Mucosa of descending colon (tissue), 3 donors: ENCODE measurements around the gene HRH2. TPM values are rescaled to one million over a fixed set of nuclear protein-coding genes. Genes with fewer than 3 reads are reported as not detected.

Experiments
- ATAC-seq: fragments of 200-7000 bp; cut with Tn5 transposase; one replicate; pipeline ENCODE4 v1.9.1; 2020; ENCODE audit warnings: mild to moderate bottlenecking, moderate library complexity
- DNase-seq, 3 donors: peaks; one replicate each; pipeline ENCODE4 v3.0.0-alpha.2; 2020
- H3K36me3 ChIP-seq: fragments of 200-600 bp; one replicate; pipeline ENCODE4 v1.8.0; 2021; ENCODE audit warnings: low read depth, mild to moderate bottlenecking
- H3K4me1 ChIP-seq: fragments of 200-600 bp; one replicate; pipeline ENCODE4 v1.8.0; 2021; ENCODE audit warnings: low read depth, mild to moderate bottlenecking
- H3K4me3 ChIP-seq: fragments of 200-600 bp; one replicate; pipeline ENCODE4 v1.8.0; 2021; ENCODE audit warnings: mild to moderate bottlenecking
- H3K9me3 ChIP-seq: fragments of 200-600 bp; one replicate; pipeline ENCODE4 v1.8.0; 2021; ENCODE audit warnings: mild to moderate bottlenecking
- intact Hi-C, 2 donors: fragments of 100-400 bp; cut with DNase I in 1 of 2; cut with micrococcal nuclease in 1 of 2; formaldehyde crosslinking; loops; one replicate each; pipeline versions ENCODE4 v1.11.0 to v1.11.1; 2022; cut with DNase I, micrococcal nuclease
- total RNA-seq, 3 donors: library from RNA; stranded (reverse); fragmentation: NEBNext Ultra II Directional in 2 of 3; extraction: Animal tissue kit (Norgen Biotek cat#: 25700) in 2 of 3; gene quantifications; one replicate each; pipeline versions ENCODE4 v1.2.1 to v1.2.4, GENCODE V29; 2021 to 2023
- TF ChIP-seq, protein P1 (sequence below): fragments of 200-600 bp; IDR thresholded peaks from one replicate; pipeline ENCODE4 v1.8.0; 2022; ENCODE audit warnings: antibody characterized with exemption, mild to moderate bottlenecking
- donor health status: DM: no; HTN: no; CAD: no; lungs with moderate emphysema.
- donor health status: DM: no; HTN: no; CAD: no.
- donor health status: DM: no; HTN: yes; CAD: no.

The HRH2 gene
- total RNA-seq, 3 donors from 2014 or later: 0.32 to 3.0 (median 1.3) TPM

DNA sequence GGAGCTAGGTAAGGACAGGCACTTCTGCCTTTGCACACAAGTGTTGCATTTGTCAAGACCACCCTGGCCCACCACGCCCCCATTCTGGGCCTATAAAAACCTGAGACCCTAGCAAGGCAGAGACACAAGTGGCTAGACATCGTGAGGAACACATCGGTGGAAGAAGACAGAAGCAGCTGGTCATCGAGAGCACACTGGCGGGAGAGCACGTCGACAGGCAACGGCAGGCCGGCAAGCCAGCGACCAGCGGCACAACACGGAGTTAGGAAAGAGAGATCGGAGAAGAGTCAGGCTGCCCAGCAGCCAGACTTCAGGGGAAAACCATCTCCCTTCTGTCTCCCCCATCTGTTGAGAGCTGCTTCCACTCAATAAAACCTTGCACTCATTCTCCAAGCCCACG, 76.1 kb downstream of the HRH2 start:
- no peaks in the 10 kb centered on the region for H3K4me1 ChIP-seq
- intact Hi-C loops: no loop called here
- no peak overlapping the region for H3K4me3 ChIP-seq
- H3K9me3 ChIP-seq: no peaks in the 10 kb centered on the region
- TF ChIP-seq, protein P1, sequence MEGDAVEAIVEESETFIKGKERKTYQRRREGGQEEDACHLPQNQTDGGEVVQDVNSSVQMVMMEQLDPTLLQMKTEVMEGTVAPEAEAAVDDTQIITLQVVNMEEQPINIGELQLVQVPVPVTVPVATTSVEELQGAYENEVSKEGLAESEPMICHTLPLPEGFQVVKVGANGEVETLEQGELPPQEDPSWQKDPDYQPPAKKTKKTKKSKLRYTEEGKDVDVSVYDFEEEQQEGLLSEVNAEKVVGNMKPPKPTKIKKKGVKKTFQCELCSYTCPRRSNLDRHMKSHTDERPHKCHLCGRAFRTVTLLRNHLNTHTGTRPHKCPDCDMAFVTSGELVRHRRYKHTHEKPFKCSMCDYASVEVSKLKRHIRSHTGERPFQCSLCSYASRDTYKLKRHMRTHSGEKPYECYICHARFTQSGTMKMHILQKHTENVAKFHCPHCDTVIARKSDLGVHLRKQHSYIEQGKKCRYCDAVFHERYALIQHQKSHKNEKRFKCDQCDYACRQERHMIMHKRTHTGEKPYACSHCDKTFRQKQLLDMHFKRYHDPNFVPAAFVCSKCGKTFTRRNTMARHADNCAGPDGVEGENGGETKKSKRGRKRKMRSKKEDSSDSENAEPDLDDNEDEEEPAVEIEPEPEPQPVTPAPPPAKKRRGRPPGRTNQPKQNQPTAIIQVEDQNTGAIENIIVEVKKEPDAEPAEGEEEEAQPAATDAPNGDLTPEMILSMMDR: no peak
- no peak for ATAC-seq
- DNase-seq: no peak
- no peaks in the 10 kb centered on the region for H3K36me3 ChIP-seq

DNA sequence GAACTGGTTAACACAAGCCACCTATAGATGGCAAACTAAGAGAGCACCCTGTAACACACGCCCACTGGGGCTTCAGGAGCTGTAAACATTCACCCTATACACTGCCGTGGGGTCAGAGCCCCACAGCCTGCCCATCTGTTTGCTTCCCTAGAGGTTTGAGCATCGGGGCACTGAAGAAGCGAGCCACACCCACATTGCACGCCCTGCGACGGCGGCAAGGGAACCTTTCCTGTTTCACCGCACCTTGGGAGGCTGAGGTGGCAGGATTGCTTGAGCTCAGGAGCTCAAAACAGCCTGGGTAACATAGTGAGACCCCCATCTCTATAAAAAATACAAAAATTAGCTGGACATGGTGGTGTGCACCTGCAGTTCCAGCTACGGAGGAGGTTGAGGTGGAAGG, 76.6 kb downstream of the HRH2 start:
- H3K36me3 ChIP-seq: no peaks in the 10 kb centered on the region
- DNase-seq (no peak), ATAC-seq (no peak)
- no peaks in the 10 kb centered on the region for H3K9me3 ChIP-seq
- intact Hi-C loops: no loop called here
- H3K4me3 ChIP-seq: no peak overlapping the region
- H3K4me1 ChIP-seq: no peaks in the 10 kb centered on the region
- TF ChIP-seq, protein P1: no peak

DNA sequence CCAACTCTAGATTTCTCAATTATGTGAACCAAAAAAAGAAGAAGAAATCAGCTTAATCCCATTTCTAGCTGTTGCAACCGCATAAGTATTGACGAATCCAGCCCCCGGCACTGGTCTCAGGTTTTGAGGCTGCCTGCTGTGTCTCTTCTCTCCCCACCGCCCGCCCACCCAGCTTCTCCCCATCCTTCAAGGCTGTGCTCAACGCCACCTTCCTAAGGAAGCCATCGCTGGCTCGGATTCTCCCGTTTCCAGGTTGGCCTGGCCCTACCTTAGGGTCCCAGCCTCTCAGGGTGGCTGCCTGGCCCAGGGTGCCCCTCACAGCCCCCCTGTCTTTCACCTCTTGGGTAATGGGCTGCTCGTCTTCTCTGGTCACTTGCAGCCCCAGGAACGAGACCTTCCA, 77.8 kb downstream of the HRH2 start:
- TF ChIP-seq, protein P1: no peak

DNA sequence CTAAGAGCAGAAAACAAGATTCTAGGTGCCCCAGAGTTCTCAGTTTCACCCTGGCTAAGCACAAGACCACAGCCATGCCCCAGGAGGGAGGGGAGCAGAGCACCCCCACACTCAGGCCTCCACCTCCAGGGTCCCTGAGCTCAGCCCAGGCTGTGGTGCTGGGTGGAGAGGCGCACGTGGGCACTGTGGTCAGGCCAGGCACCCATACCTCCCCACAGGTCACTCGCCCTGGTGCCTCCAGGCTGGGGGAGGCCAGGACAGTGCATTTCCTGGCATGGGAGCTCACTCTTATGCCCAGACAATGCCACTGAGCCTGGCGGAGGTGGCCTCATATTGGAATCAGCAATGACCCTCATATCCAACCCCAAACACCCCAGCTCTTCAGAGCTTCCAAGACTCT, 78.8 kb downstream of the HRH2 start:
- Histone ChIP-seq H3K4me3 (no peak overlapping the region), H3K9me3 (no peaks in the 10 kb centered on the region), H3K4me1 (no peaks in the 10 kb centered on the region), H3K36me3 (no peaks in the 10 kb centered on the region)
- DNase-seq (no peak), ATAC-seq (no peak)
- intact Hi-C loops: no loop called here
- TF ChIP-seq, protein P1: no peak

More for the DNA sequence above, 77.8 kb downstream of the HRH2 start:
- Histone ChIP-seq H3K4me1 (no peaks in the 10 kb centered on the region), H3K4me3 (no peak overlapping the region), H3K9me3 (no peaks in the 10 kb centered on the region), H3K36me3 (no peaks in the 10 kb centered on the region)
- intact Hi-C loops: no loop called here
- ATAC-seq (no peak), DNase-seq (no peak)

DNA sequence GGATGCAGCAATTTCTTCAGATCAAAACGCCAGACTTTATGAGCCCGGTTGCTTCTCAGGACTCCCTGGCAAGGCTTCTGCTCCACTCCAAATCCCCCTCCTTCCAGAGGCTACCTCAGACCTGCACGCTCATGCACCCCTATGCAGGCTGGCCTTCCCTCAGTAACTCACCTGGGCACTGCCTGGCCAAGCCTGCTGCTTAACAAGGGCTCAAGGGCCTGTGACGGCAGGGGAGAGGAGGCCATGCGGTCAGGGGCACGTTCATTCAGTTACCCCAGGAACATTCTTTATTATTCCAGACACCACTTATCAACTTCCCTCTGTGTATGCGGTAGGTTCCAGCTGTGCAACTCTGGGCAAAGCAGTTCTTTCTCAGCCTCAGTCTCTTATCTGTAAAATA, 79.6 kb downstream of the HRH2 start:
- no peak overlapping the region for H3K4me3 ChIP-seq
- intact Hi-C loops: no loop called here
- TF ChIP-seq, protein P1: no peak

DNA sequence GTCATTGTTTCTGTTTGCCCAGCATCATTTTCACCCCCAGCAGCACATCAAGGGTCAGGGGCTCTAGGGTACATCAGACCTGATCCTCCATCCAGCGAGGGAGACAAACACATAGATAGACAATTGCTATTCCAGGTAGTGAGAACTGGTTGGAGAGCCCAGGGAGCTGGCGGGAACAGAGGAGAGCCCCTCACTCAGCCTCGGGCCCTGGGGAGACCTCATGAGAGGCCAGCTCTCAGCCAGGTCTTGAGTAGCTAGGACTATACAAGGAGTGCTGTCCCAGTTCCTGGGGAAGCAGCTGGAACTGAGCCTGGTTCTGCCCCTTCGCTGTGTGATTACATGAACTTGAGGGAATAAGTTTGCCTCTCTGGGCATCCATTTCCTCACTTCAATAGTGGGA, 80.3 kb downstream of the HRH2 start:
- intact Hi-C loops: no loop called here
- DNase-seq: no peak
- TF ChIP-seq, protein P1: no peak

More for the DNA sequence above, 79.6 kb downstream of the HRH2 start:
- Histone ChIP-seq H3K36me3 (no peaks in the 10 kb centered on the region), H3K9me3 (no peaks in the 10 kb centered on the region), H3K4me1 (no peaks in the 10 kb centered on the region)
- no peak for ATAC-seq
- DNase-seq: no peak

More for the DNA sequence above, 80.3 kb downstream of the HRH2 start:
- no peak for ATAC-seq
- no peaks in the 10 kb centered on the region for H3K36me3 ChIP-seq
- H3K9me3 ChIP-seq: no peaks in the 10 kb centered on the region
- H3K4me3 ChIP-seq: no peak overlapping the region
- H3K4me1 ChIP-seq: no peaks in the 10 kb centered on the region
